ENCODE data around the gene NTHL1.

The NTHL1 gene

GRCh38 chr16:2047330-2048115 lies at the start of gene NTHL1, which contains the start of gene TSC2:
Gene NTHL1 (minus strand): TSS chr16:2047834. CDS start chr16:2047823, 11 bp downstream.
Gene TSC2 (plus strand): TSS chr16:2047985. CDS start chr16:2048616, 631 bp downstream.
- DNase-seq: peak; percentile 72 to 76

- DNase-seq: no peak
These were observed 49.4 kb upstream of the NTHL1 start for GRCh38 chr16:2096853-2097595.

GRCh38 chr16:2095918-2096582 lies 48.4 kb upstream of the NTHL1 start:
- no peak for DNase-seq

GRCh38 chr16:2095315-2095853 lies 47.8 kb upstream of the NTHL1 start:
- DNase-seq: no peak

GRCh38 chr16:2093793-2094192 lies 46.2 kb upstream of the NTHL1 start:
- DNase-seq: no peak

- DNase-seq: no peak
These were observed 45.2 kb upstream of the NTHL1 start for GRCh38 chr16:2092866-2093265.

GRCh38 chr16:2092256-2092620 lies 44.6 kb upstream of the NTHL1 start:
- no peak for DNase-seq

- no peak for DNase-seq
These were observed 44.1 kb upstream of the NTHL1 start for GRCh38 chr16:2091547-2092255.

GRCh38 chr16:2090777-2091546 lies 43.3 kb upstream of the NTHL1 start:
- no peak for DNase-seq

- DNase-seq: no peak
These were observed 42.8 kb upstream of the NTHL1 start for GRCh38 chr16:2090481-2090776.

- DNase-seq: no peak
These were observed 42.3 kb upstream of the NTHL1 start for GRCh38 chr16:2089706-2090480.

- DNase-seq: no peak
These were observed 41.2 kb upstream of the NTHL1 start for GRCh38 chr16:2088759-2089358.

- no peak for DNase-seq
These were observed 40.4 kb upstream of the NTHL1 start for GRCh38 chr16:2087748-2088631.

GRCh38 chr16:2086812-2087747 lies 39.4 kb upstream of the NTHL1 start:
- no peak for DNase-seq

- no peak for DNase-seq
These were observed 38.6 kb upstream of the NTHL1 start for GRCh38 chr16:2086106-2086742.

- DNase-seq: no peak
These were observed 38.0 kb upstream of the NTHL1 start for GRCh38 chr16:2085669-2086068.

GRCh38 chr16:2084895-2085625 lies 37.4 kb upstream of the NTHL1 start:
- DNase-seq: no peak

All from Kasumi-1 (cell line).